ENCODE results near the gene TOMM20.

DNA sequence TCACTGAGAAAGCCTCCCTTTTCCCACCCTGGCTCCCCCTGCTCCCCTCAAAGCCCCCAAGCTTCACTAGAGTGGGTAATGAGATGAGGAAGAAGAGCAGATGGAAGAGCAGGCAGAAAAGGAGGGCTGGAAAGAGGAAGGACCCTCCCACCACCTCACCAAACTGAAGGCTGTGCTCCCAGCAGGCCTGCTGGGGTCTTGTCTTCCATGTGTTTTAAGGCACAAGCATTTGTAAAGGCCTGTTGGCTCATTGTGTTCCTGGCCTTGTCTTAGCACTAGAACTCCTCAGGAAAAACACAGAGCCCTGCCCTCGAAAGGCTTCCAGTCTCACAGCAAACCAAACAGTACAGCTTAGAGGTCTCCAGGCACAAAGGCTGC, 51.5 kb downstream of the TOMM20 start:
- TF ChIP-seq, protein P1, sequence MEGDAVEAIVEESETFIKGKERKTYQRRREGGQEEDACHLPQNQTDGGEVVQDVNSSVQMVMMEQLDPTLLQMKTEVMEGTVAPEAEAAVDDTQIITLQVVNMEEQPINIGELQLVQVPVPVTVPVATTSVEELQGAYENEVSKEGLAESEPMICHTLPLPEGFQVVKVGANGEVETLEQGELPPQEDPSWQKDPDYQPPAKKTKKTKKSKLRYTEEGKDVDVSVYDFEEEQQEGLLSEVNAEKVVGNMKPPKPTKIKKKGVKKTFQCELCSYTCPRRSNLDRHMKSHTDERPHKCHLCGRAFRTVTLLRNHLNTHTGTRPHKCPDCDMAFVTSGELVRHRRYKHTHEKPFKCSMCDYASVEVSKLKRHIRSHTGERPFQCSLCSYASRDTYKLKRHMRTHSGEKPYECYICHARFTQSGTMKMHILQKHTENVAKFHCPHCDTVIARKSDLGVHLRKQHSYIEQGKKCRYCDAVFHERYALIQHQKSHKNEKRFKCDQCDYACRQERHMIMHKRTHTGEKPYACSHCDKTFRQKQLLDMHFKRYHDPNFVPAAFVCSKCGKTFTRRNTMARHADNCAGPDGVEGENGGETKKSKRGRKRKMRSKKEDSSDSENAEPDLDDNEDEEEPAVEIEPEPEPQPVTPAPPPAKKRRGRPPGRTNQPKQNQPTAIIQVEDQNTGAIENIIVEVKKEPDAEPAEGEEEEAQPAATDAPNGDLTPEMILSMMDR (IDR thresholded peaks at IDR 0.05): no peak
- TF ChIP-seq JUN (CRISPR knock-in tag; IDR thresholded peaks at IDR 0.05) (no peak), CBFB (CRISPR knock-in tag; IDR thresholded peaks at IDR 0.05; ENCODE audit: low read depth) (no peak), ZNF219 (CRISPR knock-in tag; IDR thresholded peaks at IDR 0.05; ENCODE audit: borderline replicate concordance) (no peak), NFE2L1 (CRISPR knock-in tag; IDR thresholded peaks at IDR 0.05) (no peak), PRDM15 (CRISPR knock-in tag; IDR thresholded peaks at IDR 0.05) (no peak), NR2C2 (CRISPR knock-in tag; IDR thresholded peaks at IDR 0.05) (no peak), TP53 (CRISPR knock-in tag; IDR thresholded peaks at IDR 0.05) (no peak)
- TF ChIP-seq, protein P2, sequence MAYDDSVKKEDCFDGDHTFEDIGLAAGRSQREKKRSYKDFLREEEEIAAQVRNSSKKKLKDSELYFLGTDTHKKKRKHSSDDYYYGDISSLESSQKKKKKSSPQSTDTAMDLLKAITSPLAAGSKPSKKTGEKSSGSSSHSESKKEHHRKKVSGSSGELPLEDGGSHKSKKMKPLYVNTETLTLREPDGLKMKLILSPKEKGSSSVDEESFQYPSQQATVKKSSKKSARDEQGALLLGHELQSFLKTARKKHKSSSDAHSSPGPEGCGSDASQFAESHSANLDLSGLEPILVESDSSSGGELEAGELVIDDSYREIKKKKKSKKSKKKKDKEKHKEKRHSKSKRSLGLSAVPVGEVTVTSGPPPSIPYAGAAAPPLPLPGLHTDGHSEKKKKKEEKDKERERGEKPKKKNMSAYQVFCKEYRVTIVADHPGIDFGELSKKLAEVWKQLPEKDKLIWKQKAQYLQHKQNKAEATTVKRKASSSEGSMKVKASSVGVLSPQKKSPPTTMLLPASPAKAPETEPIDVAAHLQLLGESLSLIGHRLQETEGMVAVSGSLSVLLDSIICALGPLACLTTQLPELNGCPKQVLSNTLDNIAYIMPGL (CRISPR knock-in tag; IDR thresholded peaks at IDR 0.05): no peak
- TF ChIP-seq, protein P3, sequence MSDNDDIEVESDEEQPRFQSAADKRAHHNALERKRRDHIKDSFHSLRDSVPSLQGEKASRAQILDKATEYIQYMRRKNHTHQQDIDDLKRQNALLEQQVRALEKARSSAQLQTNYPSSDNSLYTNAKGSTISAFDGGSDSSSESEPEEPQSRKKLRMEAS (CRISPR knock-in tag; IDR thresholded peaks at IDR 0.05): no peak
- TF ChIP-seq, protein P4, sequence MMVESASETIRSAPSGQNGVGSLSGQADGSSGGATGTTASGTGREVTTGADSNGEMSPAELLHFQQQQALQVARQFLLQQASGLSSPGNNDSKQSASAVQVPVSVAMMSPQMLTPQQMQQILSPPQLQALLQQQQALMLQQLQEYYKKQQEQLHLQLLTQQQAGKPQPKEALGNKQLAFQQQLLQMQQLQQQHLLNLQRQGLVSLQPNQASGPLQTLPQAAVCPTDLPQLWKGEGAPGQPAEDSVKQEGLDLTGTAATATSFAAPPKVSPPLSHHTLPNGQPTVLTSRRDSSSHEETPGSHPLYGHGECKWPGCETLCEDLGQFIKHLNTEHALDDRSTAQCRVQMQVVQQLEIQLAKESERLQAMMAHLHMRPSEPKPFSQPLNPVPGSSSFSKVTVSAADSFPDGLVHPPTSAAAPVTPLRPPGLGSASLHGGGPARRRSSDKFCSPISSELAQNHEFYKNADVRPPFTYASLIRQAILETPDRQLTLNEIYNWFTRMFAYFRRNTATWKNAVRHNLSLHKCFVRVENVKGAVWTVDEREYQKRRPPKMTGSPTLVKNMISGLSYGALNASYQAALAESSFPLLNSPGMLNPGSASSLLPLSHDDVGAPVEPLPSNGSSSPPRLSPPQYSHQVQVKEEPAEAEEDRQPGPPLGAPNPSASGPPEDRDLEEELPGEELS (CRISPR knock-in tag; IDR thresholded peaks at IDR 0.05): no peak
- TF ChIP-seq, protein P5, sequence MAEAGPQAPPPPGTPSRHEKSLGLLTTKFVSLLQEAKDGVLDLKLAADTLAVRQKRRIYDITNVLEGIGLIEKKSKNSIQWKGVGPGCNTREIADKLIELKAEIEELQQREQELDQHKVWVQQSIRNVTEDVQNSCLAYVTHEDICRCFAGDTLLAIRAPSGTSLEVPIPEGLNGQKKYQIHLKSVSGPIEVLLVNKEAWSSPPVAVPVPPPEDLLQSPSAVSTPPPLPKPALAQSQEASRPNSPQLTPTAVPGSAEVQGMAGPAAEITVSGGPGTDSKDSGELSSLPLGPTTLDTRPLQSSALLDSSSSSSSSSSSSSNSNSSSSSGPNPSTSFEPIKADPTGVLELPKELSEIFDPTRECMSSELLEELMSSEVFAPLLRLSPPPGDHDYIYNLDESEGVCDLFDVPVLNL (CRISPR knock-in tag; IDR thresholded peaks at IDR 0.05; ENCODE audit: borderline replicate concordance, low read depth): no peak
